SK-N-SH (cell line): ENCODE measurements around the gene CLN6. TPM values are rescaled to one million over a fixed set of nuclear protein-coding genes. Genes with fewer than 3 reads are reported as not detected.

ENCODE experiments used
- CTCF ChIA-PET: fragments of 300-600, 350-600 bp; formaldehyde crosslinking; extraction: SDS; loops from one replicate; lab custom pipeline; 2021; lab: Yijun Ruan, JAX
- POLR2A ChIA-PET: fragments of 350-600 bp; sonication (Branson Sonifier 250); formaldehyde crosslinking; extraction: SDS; loops from one replicate; lab custom pipeline; 2020; ENCODE audit warnings: antibody characterized with exemption, inconsistent platforms; lab: Yijun Ruan, JAX
- DNase-seq: peaks from one replicate; pipeline ENCODE4 v3.0.0; 2012
- H2AFZ ChIP-seq: fragments of 200-600 bp; sonication (generic); 2 replicates; pipeline ENCODE4 v1.8.1; 2016; ENCODE audit warnings: antibody characterized with exemption, mild to moderate bottlenecking, low read depth
- H3F3A ChIP-seq: fragments of 200-600 bp; sonication (generic); replicated peaks from 2 replicates; pipeline ENCODE3; 2016; ENCODE audit warnings: antibody characterized with exemption, mild to moderate bottlenecking; ENCODE audit not compliant: insufficient read depth
- H3K27ac ChIP-seq, 2 experiments: fragments of 200-500 bp in 1 of 2; fragments of 200-600 bp in 1 of 2; sonication (Bioruptor generic) in 1 of 2; sonication (generic), shearing (Covaris generic) in 1 of 2; 2 replicates each; pipeline versions ENCODE4 v1.5.1 to v1.6.1; 2014 to 2016; ENCODE audit warnings: low read depth in 2 of 2, inconsistent platforms in 1 of 2, low read length in 1 of 2, mild to moderate bottlenecking in 1 of 2, mixed read lengths in 1 of 2
- H3K27me3 ChIP-seq: fragments of 200-600 bp; sonication (generic), shearing (Covaris generic); 2 replicates; pipeline ENCODE4 v1.6.1; 2016; ENCODE audit warnings: mixed run types; ENCODE audit not compliant: insufficient read depth
- H3K36me3 ChIP-seq, 2 experiments: fragments of 200-500 bp in 1 of 2; fragments of 200-600 bp in 1 of 2; sonication (Bioruptor generic) in 1 of 2; sonication (generic) in 1 of 2; replicated peaks in 1 of 2; 2 replicates each; pipeline versions ENCODE3 to v1.5.1; 2014 to 2016; ENCODE audit warnings: low read length in 1 of 2, mild to moderate bottlenecking in 1 of 2; ENCODE audit not compliant: insufficient read depth in 2 of 2, control insufficient read depth in 1 of 2
- H3K4me1 ChIP-seq, 2 experiments: fragments of 200-500 bp in 1 of 2; fragments of 200-600 bp in 1 of 2; sonication (Bioruptor generic) in 1 of 2; sonication (generic), shearing (Covaris generic) in 1 of 2; 2 replicates each; pipeline versions ENCODE4 v1.5.1 to v1.6.1; 2014 to 2016; ENCODE audit warnings: low read depth in 1 of 2, low read length in 1 of 2, mixed run types in 1 of 2; ENCODE audit not compliant: insufficient read depth in 2 of 2, control insufficient read depth in 1 of 2
- H3K4me2 ChIP-seq: fragments of 200-600 bp; sonication (generic), shearing (Covaris generic); 2 replicates; pipeline ENCODE4 v1.6.1; 2017; ENCODE audit warnings: mixed run types
- H3K4me3 ChIP-seq, 2 experiments: fragments of 200-500 bp in 1 of 2; fragments of 200-600 bp in 1 of 2; sonication (Bioruptor generic) in 1 of 2; sonication (generic), shearing (Covaris generic) in 1 of 2; 2 replicates each; pipeline versions ENCODE4 v1.5.1 to v1.8.1; 2014 to 2016; ENCODE audit warnings: low read depth in 2 of 2, inconsistent platforms in 1 of 2, low read length in 1 of 2, mild to moderate bottlenecking in 1 of 2, mixed read lengths in 1 of 2, moderate library complexity in 1 of 2
- H3K79me2 ChIP-seq: fragments of 200-600 bp; sonication (generic); 2 replicates; pipeline ENCODE4 v1.8.1; 2017; ENCODE audit warnings: mild to moderate bottlenecking; ENCODE audit not compliant: insufficient read depth
- H3K9ac ChIP-seq: fragments of 200-600 bp; sonication (generic); 2 replicates; pipeline ENCODE4 v1.6.1; 2017; ENCODE audit warnings: mixed run types
- H3K9me2 ChIP-seq: fragments of 200-600 bp; sonication (generic); 2 replicates; pipeline ENCODE4 v1.6.1; 2017; ENCODE audit warnings: mixed run types
- H3K9me3 ChIP-seq: fragments of 200-600 bp; sonication (generic); 2 replicates; pipeline ENCODE4 v1.6.1; 2017; ENCODE audit warnings: mixed run types, mild to moderate bottlenecking, moderate library complexity
- H4K20me1 ChIP-seq: fragments of 200-600 bp; sonication (generic); 2 replicates; pipeline ENCODE4 v1.6.1; 2017; ENCODE audit warnings: mild to moderate bottlenecking, mixed run types; ENCODE audit not compliant: insufficient read depth
- CHD2 ChIP-seq: fragments of 150-350 bp; IDR thresholded peaks from 2 replicates; pipeline ENCODE4 v1.6.1; 2018; ENCODE audit warnings: low read length; ENCODE audit not compliant: partially characterized antibody
- CTCF ChIP-seq: fragments of 200-600 bp; sonication (generic); IDR thresholded peaks from 2 replicates; pipeline ENCODE4 v1.6.1; 2017; ENCODE audit warnings: antibody characterized with exemption, mild to moderate bottlenecking, moderate library complexity
- EP300 ChIP-seq, 2 experiments: IDR thresholded peaks; 2 replicates each; pipeline versions ENCODE4 v1.4.0 to v1.6.1; 2012; ENCODE audit warnings: borderline replicate concordance in 1 of 2, low read depth in 1 of 2, low read length in 1 of 2
- EZH2phosphoT487 ChIP-seq: fragments of 200-600 bp; sonication (generic); IDR thresholded peaks from 2 replicates; pipeline ENCODE4 v1.6.1; 2017; ENCODE audit warnings: low read depth, mixed run types, mild to moderate bottlenecking, antibody characterized with exemption, moderate library complexity, borderline replicate concordance
- FOSL2 ChIP-seq: IDR thresholded peaks from 2 replicates; pipeline ENCODE4 v1.4.0; 2012; ENCODE audit warnings: low read depth, mild to moderate bottlenecking, moderate library complexity, borderline replicate concordance
- FOXJ3 ChIP-seq: sonication (generic); formaldehyde crosslinking; IDR thresholded peaks from 2 replicates; pipeline ENCODE4 v1.5.1; 2020; ENCODE audit warnings: mild to moderate bottlenecking, missing genetic modification reagents
- FOXM1 ChIP-seq: IDR thresholded peaks from 2 replicates; pipeline ENCODE4 v1.4.0; 2012; ENCODE audit warnings: low read depth, mild to moderate bottlenecking
- GATA2 ChIP-seq: sonication (generic); formaldehyde crosslinking; IDR thresholded peaks from 2 replicates; pipeline ENCODE4 v1.5.0; 2020; ENCODE audit warnings: mild to moderate bottlenecking, missing genetic modification reagents
- IRF3 ChIP-seq: fragments of 150-350 bp; IDR thresholded peaks from 2 replicates; pipeline ENCODE4 v1.6.1; 2016; ENCODE audit warnings: mild to moderate bottlenecking, low read depth, low read length
- MAX ChIP-seq: IDR thresholded peaks from 2 replicates; pipeline ENCODE4 v1.4.0; 2012; ENCODE audit warnings: low read depth
- POLR2AphosphoS5 ChIP-seq: IDR thresholded peaks from 2 replicates; pipeline ENCODE4 v1.6.1; 2012; ENCODE audit warnings: low read depth, low read length
- RAD21 ChIP-seq: IDR thresholded peaks from 2 replicates; pipeline ENCODE4 v1.6.1; 2012; ENCODE audit warnings: mild to moderate bottlenecking, low read length
- TAF1 ChIP-seq: IDR thresholded peaks from 2 replicates; pipeline ENCODE4 v1.6.1; 2012; ENCODE audit warnings: low read depth, mild to moderate bottlenecking, low read length, moderate library complexity, borderline replicate concordance
- TCF12 ChIP-seq: IDR thresholded peaks from 2 replicates; pipeline ENCODE4 v1.4.0; 2012
- USF1 ChIP-seq: IDR thresholded peaks from 2 replicates; pipeline ENCODE4 v1.4.0; 2012; ENCODE audit warnings: low read depth, borderline replicate concordance
- USF2 ChIP-seq: fragments of 150-350 bp; IDR thresholded peaks from 2 replicates; pipeline ENCODE4 v1.6.1; 2017; ENCODE audit warnings: antibody characterized with exemption, low read length, low read depth, borderline replicate concordance
- WGBS: methylation state at CpG from one replicate; pipeline ENCODE4 v1.1.6; 2017; ENCODE audit warnings: low lambda C conversion rate; 5-methylcytosine and 5-hydroxymethylcytosine counted together
- polyA plus RNA-seq, 3 experiments: library from polyadenylated mRNA; depleted of rRNA; stranded (reverse); fragments of >200 nt; gene quantifications; 2 replicates each; pipeline ENCODE4 v1.2.3, GENCODE V29; 2012
- TF ChIP-seq, protein P1 (sequence below): IDR thresholded peaks from 2 replicates; pipeline ENCODE4 v1.6.1; 2012; ENCODE audit warnings: mild to moderate bottlenecking, low read depth, low read length, moderate library complexity

Gene CLN6
- polyA plus RNA-seq, 1 of the 3 experiments (the other 2 are of a cell fraction) = 27.5 TPM

DNA sequence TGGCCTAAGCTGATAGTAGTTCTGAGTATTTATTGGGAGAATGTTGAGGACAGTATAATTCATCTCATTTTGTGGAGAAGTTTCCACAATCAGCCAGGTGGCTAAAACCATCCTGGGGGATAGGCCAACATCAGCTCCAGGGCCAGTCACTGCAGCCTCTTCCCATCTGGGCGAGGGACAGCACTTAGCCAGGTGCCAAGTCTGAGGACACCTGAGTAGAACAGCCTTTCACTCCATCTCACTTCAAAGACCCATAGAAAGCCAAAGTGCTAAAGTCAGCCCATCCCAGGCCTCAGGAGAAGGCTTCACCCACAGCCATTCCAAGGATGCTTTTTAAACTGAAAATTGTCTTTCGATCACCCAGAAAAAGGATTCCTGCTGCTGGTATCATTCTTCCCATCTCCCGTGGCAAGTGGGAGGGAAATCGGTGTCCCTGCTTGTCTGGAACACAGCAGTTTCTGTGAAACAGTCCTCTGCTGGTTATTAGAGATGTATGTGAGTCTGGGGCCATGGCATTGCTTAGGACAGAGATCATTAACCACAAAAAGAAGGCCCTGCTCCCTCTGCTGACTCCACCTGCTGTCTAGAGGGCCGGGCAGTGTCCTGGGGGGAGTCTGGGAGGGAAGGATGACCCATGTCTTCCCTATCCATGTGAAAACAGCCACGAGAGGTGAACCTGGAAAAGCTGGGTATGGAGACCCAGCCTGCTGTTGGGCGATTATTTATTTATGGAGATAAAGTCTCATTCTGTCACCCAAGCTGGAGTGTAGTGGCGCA is 34.0 kb downstream of the CLN6 start (continued):
- TF ChIP-seq TAF1 (no peak), IRF3 (no peak), GATA2 (CRISPR knock-in tag) (no peak), CHD2 (no peak)

DNA sequence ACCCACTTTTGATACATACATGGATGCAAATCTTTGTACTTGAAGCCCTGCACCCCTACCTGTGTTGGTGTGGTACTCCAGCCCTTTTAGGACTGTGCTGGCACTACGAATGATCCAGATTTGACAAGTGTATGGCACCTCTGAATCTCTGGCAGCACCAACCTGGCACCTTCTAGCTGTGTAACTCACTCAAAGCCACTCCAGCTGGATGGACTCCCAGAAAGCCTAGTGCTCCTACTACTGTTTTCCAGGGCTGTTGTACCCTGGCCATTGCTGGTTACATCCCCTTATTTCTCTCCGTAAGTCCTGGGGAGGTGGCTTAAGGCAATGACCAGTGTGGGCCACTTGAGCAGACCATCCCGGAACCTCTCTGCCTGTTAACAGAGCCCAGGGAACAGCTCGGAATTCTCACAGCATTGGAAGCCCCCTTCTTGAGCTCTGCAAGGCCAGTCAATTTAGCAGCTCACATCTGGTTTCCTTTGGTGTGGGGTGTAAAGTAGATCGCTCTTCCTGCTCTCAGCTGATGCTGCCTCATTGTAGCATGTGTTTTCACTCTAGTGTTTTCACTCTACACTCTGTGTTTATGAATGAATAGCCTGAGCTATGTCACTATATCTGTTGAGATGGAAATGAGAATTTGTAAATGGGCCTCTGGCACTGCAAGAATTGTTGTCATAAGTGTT is 36.6 kb downstream of the CLN6 start:
- Histone ChIP-seq H3K4me3 (no peak overlapping the region), H3K27ac (no peak overlapping the region), H3K79me2 (no peaks in the 10 kb centered on the region; the same call in 1 of the 2 replicates), H4K20me1 (no peaks in the 10 kb centered on the region), H3K27me3 (no peaks in the 10 kb centered on the region), H3K36me3 (peaks cover 34 to 35% of the 10 kb centered on the region in 2 experiments), H3F3A (peaks cover 6% of the 10 kb centered on the region), H3K4me2 (no peak overlapping the region)
- WGBS = 100% methylated on average over 3 of the region's 5 CpGs
- TF ChIP-seq, protein P1, sequence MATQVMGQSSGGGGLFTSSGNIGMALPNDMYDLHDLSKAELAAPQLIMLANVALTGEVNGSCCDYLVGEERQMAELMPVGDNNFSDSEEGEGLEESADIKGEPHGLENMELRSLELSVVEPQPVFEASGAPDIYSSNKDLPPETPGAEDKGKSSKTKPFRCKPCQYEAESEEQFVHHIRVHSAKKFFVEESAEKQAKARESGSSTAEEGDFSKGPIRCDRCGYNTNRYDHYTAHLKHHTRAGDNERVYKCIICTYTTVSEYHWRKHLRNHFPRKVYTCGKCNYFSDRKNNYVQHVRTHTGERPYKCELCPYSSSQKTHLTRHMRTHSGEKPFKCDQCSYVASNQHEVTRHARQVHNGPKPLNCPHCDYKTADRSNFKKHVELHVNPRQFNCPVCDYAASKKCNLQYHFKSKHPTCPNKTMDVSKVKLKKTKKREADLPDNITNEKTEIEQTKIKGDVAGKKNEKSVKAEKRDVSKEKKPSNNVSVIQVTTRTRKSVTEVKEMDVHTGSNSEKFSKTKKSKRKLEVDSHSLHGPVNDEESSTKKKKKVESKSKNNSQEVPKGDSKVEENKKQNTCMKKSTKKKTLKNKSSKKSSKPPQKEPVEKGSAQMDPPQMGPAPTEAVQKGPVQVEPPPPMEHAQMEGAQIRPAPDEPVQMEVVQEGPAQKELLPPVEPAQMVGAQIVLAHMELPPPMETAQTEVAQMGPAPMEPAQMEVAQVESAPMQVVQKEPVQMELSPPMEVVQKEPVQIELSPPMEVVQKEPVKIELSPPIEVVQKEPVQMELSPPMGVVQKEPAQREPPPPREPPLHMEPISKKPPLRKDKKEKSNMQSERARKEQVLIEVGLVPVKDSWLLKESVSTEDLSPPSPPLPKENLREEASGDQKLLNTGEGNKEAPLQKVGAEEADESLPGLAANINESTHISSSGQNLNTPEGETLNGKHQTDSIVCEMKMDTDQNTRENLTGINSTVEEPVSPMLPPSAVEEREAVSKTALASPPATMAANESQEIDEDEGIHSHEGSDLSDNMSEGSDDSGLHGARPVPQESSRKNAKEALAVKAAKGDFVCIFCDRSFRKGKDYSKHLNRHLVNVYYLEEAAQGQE = no peak
- TF ChIP-seq CTCF = no peak
- no peak for TF ChIP-seq FOXM1
- TF ChIP-seq EZH2phosphoT487 = no peak
- TF ChIP-seq MAX = no peak
- TF ChIP-seq RAD21 = no peak
- TF ChIP-seq USF1 = no peak
- no peak for TF ChIP-seq FOSL2
- TF ChIP-seq IRF3 = no peak
- no peak for TF ChIP-seq FOXJ3
- no peak for TF ChIP-seq USF2
- no peak for TF ChIP-seq EP300 (IDR thresholded peaks at IDR 0.05; ENCODE audit: borderline replicate concordance in 1 of 2, low read depth in 1 of 2, low read length in 1 of 2)
- no peak for TF ChIP-seq POLR2AphosphoS5
- TF ChIP-seq GATA2 (CRISPR knock-in tag) = no peak
- TF ChIP-seq TCF12 = no peak
- TF ChIP-seq, all 33 proteins: peak for 0
- H3K9me3 ChIP-seq = no peaks in the 10 kb centered on the region
- POLR2A ChIA-PET = no interaction called here
- H3K9me2 ChIP-seq = no peaks in the 10 kb centered on the region
- no peak for DNase-seq
- H3K4me1 ChIP-seq = peaks cover 4 to 11% of the 10 kb centered on the region in 2 experiments; a peak in 2 of 4 replicates
- no peak overlapping the region for H2AFZ ChIP-seq
- CTCF ChIA-PET = interaction anchor here (7.6 kb wide), 1 partner anchor 18 kb away, joined by 52 read pairs; no protein-coding TSS in a partner anchor
- H3K9ac ChIP-seq = no peak overlapping the region
